GM12878 (cell line): ENCODE data around the gene SUPT6H. TPM values are rescaled to one million over a fixed set of nuclear protein-coding genes. Genes with fewer than 3 reads are reported as not detected.

Source experiments
- ATAC-seq: fragments of 200-7000 bp; cut with Tn5 transposase; 3 replicates; pipeline ENCODE4 v1.9.1; 2020; ENCODE audit warnings: mild to moderate bottlenecking, moderate library complexity
- BruUV-seq: library from RNA; stranded (reverse); fragments of 400-500 nt; replicated peaks from 2 replicates; lab custom pipeline; 2021; lab: Mats Ljungman, UMichigan
- CTCF ChIA-PET: fragments of 300-600 bp; sonication (Branson Sonifier 250); formaldehyde crosslinking; extraction: SDS; loops from one replicate; lab custom pipeline; 2021; ENCODE audit warnings: inconsistent platforms; lab: Yijun Ruan, JAX
- POLR2A ChIA-PET: fragments of 350-600 bp; formaldehyde crosslinking; extraction: SDS; loops from one replicate; lab custom pipeline; 2021; ENCODE audit warnings: inconsistent platforms; lab: Charles Lee
- RAD21 ChIA-PET: fragments of 300-600 bp; sonication (Branson Sonifier 250); formaldehyde crosslinking; loops from one replicate; lab custom pipeline; 2023; ENCODE audit warnings: antibody characterized with exemption; ENCODE audit not compliant: unreplicated experiment; lab: Charles Lee
- SMC1A ChIA-PET: fragments of 300-600 bp; sonication (Branson Sonifier 250); formaldehyde crosslinking; loops from one replicate; lab custom pipeline; 2023; ENCODE audit not compliant: unreplicated experiment, uncharacterized antibody; lab: Charles Lee
- DNase-seq: peaks from one replicate; pipeline ENCODE4 v3.0.0-alpha.2; 2011; ENCODE audit warnings: low read depth, low spot score
- FAIRE-seq: peaks from 3 replicates; lab custom pipeline; 2011; peaks lifted over from hg19 to GRCh38; lab: Jason Lieb, UNC
- H2AFZ ChIP-seq: 2 replicates; pipeline ENCODE4 v1.6.0; 2011; ENCODE audit warnings: low read depth, low read length, control low read depth; ENCODE audit not compliant: control insufficient read depth
- H3K27ac ChIP-seq: 2 replicates; pipeline ENCODE4 v1.5.1; 2011; ENCODE audit warnings: control low read depth; ENCODE audit not compliant: control insufficient read depth, insufficient read depth
- H3K27me3 ChIP-seq, 2 experiments: replicated peaks in 1 of 2; 2 replicates each; pipeline versions ENCODE4 v1.6.0 to v1.6.1; 2011; ENCODE audit warnings: low read length in 1 of 2; ENCODE audit not compliant: control insufficient read depth in 2 of 2, insufficient read depth in 2 of 2
- H3K36me3 ChIP-seq, 2 experiments: 2 replicates each; pipeline ENCODE4 v1.5.1; 2011; ENCODE audit warnings: low read length in 1 of 2; ENCODE audit not compliant: control insufficient read depth in 2 of 2, insufficient read depth in 2 of 2
- H3K4me1 ChIP-seq: 2 replicates; pipeline ENCODE4 v1.6.1; 2011; ENCODE audit warnings: mild to moderate bottlenecking, low read length, moderate library complexity, mixed read lengths; ENCODE audit not compliant: control insufficient read depth, insufficient read depth
- H3K4me2 ChIP-seq: 2 replicates; pipeline ENCODE4 v1.6.0; 2011; ENCODE audit warnings: control low read depth; ENCODE audit not compliant: control insufficient read depth, insufficient read depth
- H3K4me3 ChIP-seq: fragments of 200-600 bp; sonication (generic); 2 replicates; pipeline ENCODE4 v1.5.1; 2016
- H3K79me2 ChIP-seq: 2 replicates; pipeline ENCODE4 v1.6.0; 2011; ENCODE audit warnings: low read length; ENCODE audit not compliant: control insufficient read depth, insufficient read depth
- H3K9ac ChIP-seq: 2 replicates; pipeline ENCODE4 v1.8.0; 2011; ENCODE audit warnings: low read length, control low read depth, mixed read lengths; ENCODE audit not compliant: control insufficient read depth, insufficient read depth
- H3K9me3 ChIP-seq: replicated peaks from 3 replicates; pipeline ENCODE4 v1.5.1; 2011; ENCODE audit warnings: mild to moderate bottlenecking, low read length; ENCODE audit not compliant: control insufficient read depth, insufficient read depth
- H4K20me1 ChIP-seq: 2 replicates; pipeline ENCODE4 v1.6.0; 2011; ENCODE audit not compliant: control insufficient read depth, insufficient read depth
- BHLHE40 ChIP-seq, 2 experiments: fragments of 450-650 bp in 1 of 2; IDR thresholded peaks; 2 replicates each; pipeline ENCODE4 v1.6.1; 2011 to 2017; ENCODE audit warnings: low read depth in 2 of 2, borderline replicate concordance in 1 of 2, improper control_type of control experiment in 1 of 2, low read length in 1 of 2, mild to moderate bottlenecking in 1 of 2
- BRCA1 ChIP-seq: IDR thresholded peaks from 2 replicates; pipeline ENCODE4 v1.6.1; 2011; ENCODE audit warnings: low read depth, low read length, improper control_type of control experiment
- CBX5 ChIP-seq: sonication (generic); IDR thresholded peaks from 2 replicates; pipeline ENCODE4 v1.6.1; 2016; ENCODE audit warnings: low read depth, moderate library complexity, mild to moderate bottlenecking, inconsistent platforms
- CHD1 ChIP-seq: IDR thresholded peaks from 2 replicates; pipeline ENCODE4 v1.6.1; 2012; ENCODE audit warnings: low read depth, low read length, improper control_type of control experiment
- E4F1 ChIP-seq: fragments of 450-650 bp; IDR thresholded peaks from 2 replicates; pipeline ENCODE4 v1.6.1; 2018; ENCODE audit warnings: borderline replicate concordance, mild to moderate bottlenecking; ENCODE audit not compliant: partially characterized antibody
- HSF1 ChIP-seq: fragments of 150-350 bp; IDR thresholded peaks from 2 replicates; pipeline ENCODE4 v1.6.1; 2014; ENCODE audit warnings: mild to moderate bottlenecking, low read depth, low read length
- MTA2 ChIP-seq: fragments of 450-650 bp; IDR thresholded peaks from 2 replicates; pipeline ENCODE4 v1.6.1; 2016; ENCODE audit warnings: low read depth, mild to moderate bottlenecking, moderate library complexity
- NBN ChIP-seq: fragments of 450-650 bp; IDR thresholded peaks from 2 replicates; pipeline ENCODE4 v1.6.1; 2016
- NFYA ChIP-seq: IDR thresholded peaks from 2 replicates; pipeline ENCODE4 v1.6.1; 2011; ENCODE audit warnings: low read depth, mild to moderate bottlenecking, low read length, improper control_type of control experiment, borderline replicate concordance
- NFYB ChIP-seq: IDR thresholded peaks from 2 replicates; pipeline ENCODE4 v1.6.1; 2011; ENCODE audit warnings: low read depth, mild to moderate bottlenecking, low read length, improper control_type of control experiment, moderate library complexity; ENCODE audit not compliant: insufficient read depth
- NR2C1 ChIP-seq: fragments of 450-650 bp; IDR thresholded peaks from 2 replicates; pipeline ENCODE4 v1.6.1; 2017; ENCODE audit warnings: antibody characterized with exemption, mild to moderate bottlenecking, moderate library complexity
- SIX5 ChIP-seq: IDR thresholded peaks from 2 replicates; pipeline ENCODE4 v1.6.1; 2011; ENCODE audit warnings: mild to moderate bottlenecking, low read depth, low read length, moderate library complexity; ENCODE audit not compliant: severe bottlenecking
- ZNF384 ChIP-seq: IDR thresholded peaks from 2 replicates; pipeline ENCODE4 v1.6.1; 2012; ENCODE audit warnings: low read depth, mild to moderate bottlenecking, low read length, improper control_type of control experiment, borderline replicate concordance
- ZNF592 ChIP-seq: fragments of 450-650 bp; IDR thresholded peaks from 2 replicates; pipeline ENCODE4 v1.6.1; 2017; ENCODE audit warnings: mild to moderate bottlenecking, moderate library complexity
- WGBS: methylation state at CpG from one replicate; pipeline ENCODE4 v1.1.6; 2016; ENCODE audit warnings: low lambda C conversion rate; ENCODE audit not compliant: insufficient replicate concordance, insufficient coverage; ENCODE audit errors: missing lambda C conversion rate; 5-methylcytosine and 5-hydroxymethylcytosine counted together
- in situ Hi-C: fragments of 300-500 bp; cut with MboI; formaldehyde crosslinking; loops from 9 replicates; pipeline ENCODE4 v1.14.3; 2018; ENCODE audit warnings: mixed read lengths
- intact Hi-C: fragments of 100-400 bp; cut with micrococcal nuclease; formaldehyde crosslinking; loops from one replicate; pipeline ENCODE4 v1.14.2; 2022; ENCODE audit not compliant: unreplicated experiment
- polyA plus RNA-seq, 11 experiments: library from polyadenylated mRNA; depleted of rRNA in 4 of 11; unstranded in 6 of 11; stranded (reverse) in 5 of 11; fragments of >200 nt; fragmentation: Nextera tagmentation in 4 of 11; fragmentation: Illumina TruSeq in 1 of 11; extraction: Ambion mirVana in 4 of 11; extraction: Trizol in 1 of 11; gene quantifications; 1 replicate in 1 of 11; 2 replicates in 10 of 11; pipeline versions ENCODE4 v1.2.1 to v1.2.3, GENCODE V29; 2011 to 2016; ENCODE audit warnings: inconsistent platforms in 2 of 11, missing spikeins in 2 of 11, low read depth in 1 of 11
- total RNA-seq, 4 experiments: library from RNA; depleted of rRNA in 3 of 4; stranded (reverse); fragments of >200 nt in 3 of 4; fragmentation: Illumina TruSeq in 1 of 4; extraction: Trizol in 1 of 4; gene quantifications; 2 replicates each; pipeline versions ENCODE4 v1.2.1 to v1.2.3, GENCODE V29; 2013 to 2021

Gene SUPT6H
- total and polyA plus RNA-seq, 10 of the 15 experiments (the other 5 are each of a cell fraction or from before 2014, with no cell fraction given) = 1.7 to 58.8 (median 37.7) TPM

GRCh38 chr17:28720247-28720996 lies 58.4 kb downstream of the SUPT6H start:
- Histone ChIP-seq H3K4me3 (peak overlapping the region; percentile 95), H4K20me1 (no peaks in the 10 kb centered on the region), H3K36me3 (peaks cover 12 to 20% of the 10 kb centered on the region in 2 experiments; a peak in 3 of 4 replicates), H3K4me1 (peaks cover 18% of the 10 kb centered on the region), H3K9ac (peak overlapping the region; percentile 92), H2AFZ (no peak overlapping the region), H3K27me3 (no peaks in the 10 kb centered on the region), H3K27ac (peak overlapping the region; percentile 83), H3K79me2 (peaks cover 41% of the 10 kb centered on the region), H3K4me2 (peak overlapping the region; percentile 88), H3K9me3 (no peaks in the 10 kb centered on the region)
- FAIRE-seq (no peak), ATAC-seq (peak; percentile 8), DNase-seq (no peak)
- in situ Hi-C loops = no loop called here
- POLR2A ChIA-PET = interaction anchor here (0.9 to 17.2 kb wide), 21 partner anchors 8 to 231 kb away, joined by 3 to 485 read pairs (median 6); partner anchors contain the start of genes BLTP2, NEK8, PHF12 and PIGS
- TSS peak; percentile 86 for BruUV-seq
- 1% methylated on average over 30 of the region's 30 CpGs for WGBS
- intact Hi-C loops = loop anchor here (10.0 kb wide), 1 partner anchor 394 kb away; no protein-coding TSS in a partner anchor
- RAD21 ChIA-PET = interaction anchor here (0.8 to 1.7 kb wide), 17 partner anchors 9 to 231 kb away, joined by 3 to 10 read pairs (median 5); partner anchors contain the start of genes DHRS13, FAM222B, PHF12 and PROCA1
- SMC1A ChIA-PET = interaction anchor here (0.7 to 2.7 kb wide), 15 partner anchors 8 to 232 kb away, joined by 3 to 15 read pairs (median 4); partner anchors contain the start of genes BLTP2, FAM222B, NEK8 and PHF12
- CTCF ChIA-PET = interaction anchor here (0.8 to 12.6 kb wide), 12 partner anchors 9 to 397 kb away, joined by 3 to 394 read pairs (median 4); partner anchors contain the start of genes PROCA1, SDF2 and SUPT6H
- TF ChIP-seq CBX5 (no peak), MTA2 (no peak), NR2C1 (no peak), HSF1 (no peak), SIX5 (no peak), CHD1 (no peak), NFYB (no peak), NBN (no peak), E4F1 (no peak), ZNF384 (no peak), NFYA (no peak), ZNF592 (no peak), BHLHE40 (IDR thresholded peaks at IDR 0.05; ENCODE audit: borderline replicate concordance in 1 of 2, low read depth in 2 of 2, low read length in 1 of 2) (no peak), BRCA1 (no peak)
